Breast epithelium (tissue), 4 donors: ENCODE data around the gene ABHD4. TPM values are rescaled to one million over a fixed set of nuclear protein-coding genes. Genes with fewer than 3 reads are reported as not detected.
"Not testable (repeated sequence)": the region's sequence is repeated elsewhere in the genome, so short reads cannot be mapped to it uniquely, and the experiment has no call there.

Experiments
- DNase-seq, 2 donors: peaks; one replicate each; pipeline ENCODE4 v3.0.0-alpha.2; 2019; ENCODE audit warnings: low spot score in 2 of 2
- H3K27ac ChIP-seq, 2 donors: fragments of 200-600 bp; sonication (generic) in 1 of 2; one replicate each; pipeline ENCODE4 v1.5.1; 2016 to 2019; ENCODE audit warnings: mild to moderate bottlenecking in 1 of 2
- H3K27me3 ChIP-seq, 2 donors: fragments of 200-600 bp; sonication (generic) in 1 of 2; one replicate each; pipeline versions ENCODE4 v1.5.1 to v1.6.0; 2017 to 2019; ENCODE audit warnings: control low read depth in 1 of 2, mild to moderate bottlenecking in 1 of 2
- H3K36me3 ChIP-seq: fragments of 200-600 bp; one replicate; pipeline ENCODE4 v1.5.1; 2019
- H3K4me1 ChIP-seq, 2 donors: fragments of 200-600 bp; sonication (generic); one replicate each; pipeline ENCODE4 v1.5.1; 2016 to 2019; ENCODE audit warnings: control low read depth in 1 of 2
- H3K4me3 ChIP-seq, 3 donors: fragments of 200-600 bp; sonication (generic); 1 replicate in 2 of 3; 2 replicates in 1 of 3; pipeline ENCODE4 v1.5.1; 2016 to 2019; ENCODE audit warnings: mild to moderate bottlenecking in 3 of 3, moderate library complexity in 2 of 3
- H3K9me3 ChIP-seq, 2 donors: fragments of 200-600 bp; sonication (generic) in 1 of 2; one replicate each; pipeline ENCODE4 v1.5.1; 2016 to 2019; ENCODE audit warnings: control low read depth in 1 of 2
- CTCF ChIP-seq, 3 donors: fragments of 450-650 bp; IDR thresholded peaks; one replicate each; pipeline ENCODE4 v1.5.1; 2016 to 2017; ENCODE audit warnings: antibody characterized with exemption in 3 of 3, mild to moderate bottlenecking in 3 of 3, moderate library complexity in 3 of 3
- POLR2A ChIP-seq: fragments of 450-650 bp; IDR thresholded peaks from one replicate; pipeline ENCODE4 v1.6.1; 2016; ENCODE audit warnings: antibody characterized with exemption, mild to moderate bottlenecking, moderate library complexity
- POLR2AphosphoS5 ChIP-seq, 3 donors: sonication (generic); formaldehyde crosslinking; IDR thresholded peaks; one replicate each; pipeline ENCODE4 v1.6.1; 2017; ENCODE audit warnings: antibody characterized with exemption in 3 of 3
- intact Hi-C: fragments of 100-400 bp; cut with DNase I; formaldehyde crosslinking; loops from one replicate; pipeline ENCODE4 v1.15.1; 2023; ENCODE audit warnings: low total_unique reads
- total RNA-seq, 3 donors: library from RNA; depleted of rRNA; stranded (reverse); fragments of >200 nt; gene quantifications; one replicate each; pipeline ENCODE4 v1.1.0, GENCODE V29; 2016

Gene ABHD4
- total RNA-seq, 3 donors from 2014 or later: 22.1 to 41.6 (median 25.2) TPM

- Histone ChIP-seq H3K27ac (peak overlapping the region in 1 of 2 donors; percentile 38), H3K9me3 (no peaks in the 10 kb centered on the region), H3K36me3 (no peaks in the 10 kb centered on the region), H3K4me3 (no peak overlapping the region), H3K27me3 (no peaks in the 10 kb centered on the region), H3K4me1 (peaks cover 0 to 1% of the 10 kb centered on the region in 2 donors)
- intact Hi-C loops: no loop called here
- DNase-seq: no peak
- TF ChIP-seq POLR2AphosphoS5 (IDR thresholded peaks at IDR 0.05) (no peak), CTCF (IDR thresholded peaks at IDR 0.05) (no peak), POLR2A (no peak)
Measured at GRCh38 chr14:22561661-22562579, 36.2 kb upstream of the ABHD4 start.

- Histone ChIP-seq H3K36me3 (no peaks in the 10 kb centered on the region), H3K4me1 (no peaks in the 10 kb centered on the region), H3K27me3 (no peaks in the 10 kb centered on the region), H3K9me3 (no peaks in the 10 kb centered on the region), H3K27ac (no peak overlapping the region), H3K4me3 (no peak overlapping the region)
- DNase-seq: no peak
- TF ChIP-seq CTCF (IDR thresholded peaks at IDR 0.05) (no peak), POLR2A (no peak), POLR2AphosphoS5 (IDR thresholded peaks at IDR 0.05) (no peak)
- intact Hi-C loops: no loop called here
Measured at GRCh38 chr14:22563987-22564386, 34.1 kb upstream of the ABHD4 start.

DNA sequence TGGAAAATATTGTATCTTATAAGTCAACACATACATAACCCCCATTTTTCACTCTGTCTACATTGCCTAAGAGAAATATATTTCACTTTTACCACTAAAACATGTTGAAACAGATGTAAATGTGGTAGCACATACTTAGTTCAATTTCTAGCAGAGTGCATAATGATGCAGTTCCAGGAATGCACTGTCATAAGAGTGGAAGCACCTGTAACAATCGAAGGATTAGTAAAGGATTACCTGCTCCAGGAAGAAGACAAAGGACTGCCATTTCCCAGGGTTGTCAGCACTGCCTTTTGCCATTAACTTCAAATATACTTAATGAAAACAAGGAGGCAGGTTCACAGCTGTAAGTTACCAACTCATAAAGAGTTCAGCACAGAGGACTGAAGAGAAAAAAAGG lies 33.6 kb upstream of the ABHD4 start:
- Histone ChIP-seq H3K36me3 (no peaks in the 10 kb centered on the region), H3K4me1 (no peaks in the 10 kb centered on the region), H3K9me3 (no peaks in the 10 kb centered on the region), H3K27ac (no peak overlapping the region), H3K4me3 (no peak overlapping the region), H3K27me3 (no peaks in the 10 kb centered on the region)
- intact Hi-C loops: no loop called here
- TF ChIP-seq POLR2A (no peak), POLR2AphosphoS5 (IDR thresholded peaks at IDR 0.05) (no peak), CTCF (IDR thresholded peaks at IDR 0.05) (no peak)
- DNase-seq: no peak

GRCh38 chr14:22565391-22565945 lies 32.6 kb upstream of the ABHD4 start:
- intact Hi-C loops: no loop called here
- H3K4me1 ChIP-seq: no peaks in the 10 kb centered on the region
- H3K4me3 ChIP-seq: no peak overlapping the region
- no peak for DNase-seq
- H3K27ac ChIP-seq: peak overlapping the region in 1 of 2 donors; percentile 30
- no peaks in the 10 kb centered on the region for H3K36me3 ChIP-seq
- H3K9me3 ChIP-seq: no peaks in the 10 kb centered on the region
- TF ChIP-seq POLR2A (no peak), POLR2AphosphoS5 (IDR thresholded peaks at IDR 0.05) (no peak), CTCF (IDR thresholded peaks at IDR 0.05) (no peak)
- H3K27me3 ChIP-seq: no peaks in the 10 kb centered on the region

DNA sequence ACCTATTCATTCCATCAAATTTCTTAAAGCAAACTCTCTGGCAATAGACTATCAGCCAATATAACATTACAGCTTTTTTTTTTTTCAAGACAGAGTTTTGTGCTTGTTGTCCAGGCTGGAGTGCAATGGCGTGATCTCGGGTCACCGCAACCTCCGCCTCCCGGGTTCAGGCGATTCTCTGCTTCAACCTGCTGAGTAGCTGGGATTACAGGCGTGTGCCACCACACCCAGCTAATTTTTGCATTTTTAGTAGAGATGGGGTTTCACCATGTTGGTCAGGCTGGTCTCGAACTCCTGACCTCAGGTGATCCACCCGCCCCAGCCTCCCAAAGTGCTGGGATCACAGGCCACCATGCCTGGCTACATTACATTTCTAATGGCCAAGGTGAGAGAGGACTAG lies 31.8 kb upstream of the ABHD4 start:
- DNase-seq, H3K36me3 ChIP-seq, H3K4me1 ChIP-seq, H3K27me3 ChIP-seq, H3K4me3 ChIP-seq, H3K9me3 ChIP-seq, intact Hi-C loops, H3K27ac ChIP-seq: not testable (repeated sequence)
